HG02884 (cell line): ENCODE results near the gene INPP4B.

Source experiments
- ATAC-seq: cut with Tn5 transposase; IDR thresholded peaks from one replicate; pipeline ENCODE4 v1.9.1; 2021; ENCODE audit warnings: mild to moderate bottlenecking, moderate library complexity; ENCODE audit not compliant: unreplicated experiment

Gene INPP4B

GRCh38 chr4:142355421-142355930 lies 490.6 kb downstream of the INPP4B start:
- ATAC-seq = no peak

- no peak for ATAC-seq
Measured at GRCh38 chr4:142354794-142355420, 491.2 kb downstream of the INPP4B start.

DNA sequence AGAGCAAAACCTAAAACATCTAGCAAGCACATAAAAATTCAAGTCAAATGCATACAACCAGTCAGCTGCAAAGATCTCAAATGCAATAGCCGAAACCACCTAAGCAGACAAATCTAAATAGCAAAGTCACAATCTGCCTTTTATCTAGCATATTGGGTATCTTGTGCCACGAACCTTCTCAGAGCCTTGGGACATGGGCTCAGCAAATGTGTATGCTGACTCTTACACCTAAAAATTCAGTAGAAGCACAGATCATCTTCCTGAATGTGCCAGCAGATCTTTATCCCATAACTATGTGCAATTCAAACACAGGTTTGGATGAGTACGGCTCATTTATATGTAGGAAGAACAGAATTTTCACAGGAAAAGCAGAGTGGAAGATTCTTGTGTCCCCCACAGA lies 492.1 kb downstream of the INPP4B start:
- ATAC-seq = no peak

GRCh38 chr4:142353149-142353738 lies 492.9 kb downstream of the INPP4B start:
- ATAC-seq = no peak

- ATAC-seq = no peak
Measured at GRCh38 chr4:142352712-142353111, 493.4 kb downstream of the INPP4B start.

DNA sequence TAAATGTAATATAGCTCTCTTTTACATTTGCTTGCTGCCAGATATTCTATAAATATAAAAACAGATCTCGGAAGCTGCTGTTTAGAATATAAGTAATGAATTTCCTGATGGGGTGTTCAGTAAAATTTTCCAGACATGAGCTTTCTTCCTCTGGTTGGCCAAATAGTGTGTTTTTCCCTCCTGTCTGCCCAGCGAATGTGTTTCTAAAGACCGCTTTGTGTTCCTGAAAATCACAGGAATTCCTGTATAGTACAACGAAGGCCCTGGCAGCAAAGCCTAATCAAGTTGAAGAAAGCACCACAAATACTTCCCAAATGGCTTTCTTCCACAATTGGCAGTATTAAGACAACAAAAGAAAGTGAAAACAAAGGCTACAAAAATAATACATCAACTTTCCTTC lies 494.1 kb downstream of the INPP4B start:
- no peak for ATAC-seq

GRCh38 chr4:142350871-142351270 lies 495.2 kb downstream of the INPP4B start:
- no peak for ATAC-seq

DNA sequence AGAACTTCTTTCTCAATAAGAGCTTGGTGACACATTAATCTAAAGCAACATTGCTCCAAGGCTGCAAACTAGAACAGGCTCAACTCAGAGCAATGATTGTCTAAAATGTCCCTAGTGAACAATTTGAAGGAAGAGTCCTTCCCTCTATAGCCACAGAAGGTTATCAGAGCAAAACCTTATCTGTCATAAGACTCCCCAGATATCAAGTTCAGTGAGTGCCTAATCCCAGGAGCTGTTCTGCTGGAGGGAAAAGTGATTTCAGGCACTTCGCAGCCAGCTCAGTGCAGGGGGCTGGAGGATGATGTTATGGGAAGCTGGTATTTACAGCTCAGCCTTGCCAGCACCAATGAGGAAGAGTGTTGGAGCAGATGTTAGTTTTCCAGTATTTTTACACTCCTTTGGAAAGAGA lies 497.5 kb downstream of the INPP4B start:
- no peak for ATAC-seq

- ATAC-seq = no peak
Measured at GRCh38 chr4:142347241-142347640, 498.9 kb downstream of the INPP4B start.

GRCh38 chr4:142345924-142346323 lies 500.2 kb downstream of the INPP4B start:
- no peak for ATAC-seq

DNA sequence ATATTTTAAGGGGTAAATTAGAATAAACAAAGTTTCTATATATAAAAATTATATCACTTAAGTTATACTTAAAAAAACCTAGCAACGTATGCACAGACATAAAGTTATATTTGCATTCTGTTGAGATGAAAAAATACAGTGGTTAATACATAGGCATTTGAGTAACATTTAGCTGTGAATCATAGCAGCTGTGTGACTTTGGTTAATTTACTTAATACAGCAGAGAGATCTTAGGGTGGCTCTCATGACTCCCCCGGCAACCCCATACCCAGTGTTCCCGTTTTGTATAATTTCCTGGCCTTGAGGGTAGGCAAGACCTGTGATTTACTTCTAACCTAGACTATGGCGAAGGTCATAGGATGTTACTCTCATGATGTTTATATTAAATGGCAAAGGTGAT lies 504.8 kb downstream of the INPP4B start:
- ATAC-seq = no peak

DNA sequence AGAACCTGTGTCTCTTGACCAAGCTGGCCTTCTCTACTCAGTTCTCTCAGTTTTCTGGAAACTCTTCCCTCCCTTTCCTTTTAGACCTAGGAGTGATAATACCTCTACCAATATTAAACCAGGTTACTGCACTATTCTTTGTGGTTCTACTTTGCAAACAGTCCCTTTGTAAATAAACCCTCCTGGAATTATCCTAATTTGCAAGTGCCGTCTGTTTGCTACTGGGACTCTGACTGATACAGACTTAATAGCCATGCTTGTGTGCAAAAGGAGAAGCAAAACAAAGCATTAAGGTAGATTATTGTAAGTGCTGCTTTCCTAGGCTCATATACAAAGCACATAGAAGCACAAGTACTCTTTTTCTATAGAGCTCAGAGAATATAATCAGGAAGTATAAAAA lies 507.0 kb downstream of the INPP4B start:
- no peak for ATAC-seq

DNA sequence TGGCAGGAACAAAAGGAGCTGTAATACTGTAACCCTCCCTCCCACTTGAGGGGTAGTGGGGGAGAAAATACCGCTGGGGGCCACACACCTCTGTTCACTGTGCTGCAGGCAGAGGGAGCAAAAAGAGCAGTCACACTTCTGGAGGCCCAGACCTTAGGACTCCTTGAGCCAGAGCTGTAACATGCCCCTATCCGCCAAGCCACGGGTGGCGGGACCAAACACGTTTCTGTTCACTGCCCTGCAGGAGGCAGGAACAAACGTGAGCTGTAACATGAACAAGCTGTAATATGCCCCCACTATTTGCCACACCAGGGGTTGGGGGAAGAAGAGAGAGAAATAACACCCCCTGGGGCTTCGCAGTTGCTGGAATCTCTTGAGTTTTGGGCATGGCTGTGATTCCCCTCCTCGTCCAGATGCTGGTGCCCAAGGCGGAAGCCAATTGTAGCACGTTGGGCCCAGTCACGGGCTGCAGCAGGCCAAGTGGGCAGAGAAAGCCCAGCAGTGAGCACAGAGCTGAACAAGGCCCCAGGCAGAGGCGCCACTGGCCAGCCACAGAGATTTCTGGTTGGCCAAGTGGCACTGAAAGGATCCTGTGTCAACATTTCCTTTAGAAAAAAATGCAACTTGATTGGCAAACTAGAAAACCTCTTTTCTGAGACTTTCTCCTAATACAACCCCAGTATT lies 509.7 kb downstream of the INPP4B start:
- no peak for ATAC-seq

DNA sequence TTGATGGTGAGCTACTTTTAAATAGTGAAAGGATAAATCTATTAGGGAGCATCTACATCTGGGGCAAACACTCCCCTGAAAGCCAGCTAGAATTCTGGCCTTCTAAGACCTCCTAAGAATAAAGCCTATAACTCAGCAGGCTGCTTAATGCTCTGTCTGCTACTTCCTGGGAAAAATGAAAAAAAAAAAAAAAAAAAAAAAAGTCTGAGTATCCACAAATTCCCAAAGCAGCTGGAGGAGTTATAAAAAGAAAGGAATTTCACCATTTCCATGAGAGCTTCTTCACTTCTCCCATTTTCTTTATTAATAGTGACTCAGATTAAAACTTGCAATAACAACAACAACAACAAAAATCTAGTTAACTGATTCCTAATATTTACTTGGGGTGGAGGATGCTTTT lies 511.2 kb downstream of the INPP4B start:
- ATAC-seq = no peak

- ATAC-seq = no peak
Measured at GRCh38 chr4:142331646-142332045, 514.5 kb downstream of the INPP4B start.

GRCh38 chr4:142331132-142331531 lies 515.0 kb downstream of the INPP4B start:
- ATAC-seq = no peak

DNA sequence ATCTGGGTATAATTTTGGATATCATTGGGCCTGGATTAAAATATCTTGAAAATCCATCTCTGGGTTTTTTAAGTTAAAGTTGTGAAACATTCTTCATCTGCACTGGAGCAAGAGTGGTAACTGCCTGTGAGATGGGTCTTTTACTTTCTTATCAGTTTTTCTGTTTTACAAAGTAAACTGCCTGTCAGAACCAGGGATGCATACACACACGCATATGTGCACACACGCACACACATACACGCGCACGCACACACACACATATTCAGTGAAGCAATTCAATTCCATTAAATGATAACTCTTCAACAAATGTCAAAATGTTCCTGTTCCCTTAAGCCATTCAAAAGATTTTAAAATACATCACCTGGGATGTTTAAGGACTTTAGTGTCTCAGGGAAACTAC lies 515.8 kb downstream of the INPP4B start:
- no peak for ATAC-seq

DNA sequence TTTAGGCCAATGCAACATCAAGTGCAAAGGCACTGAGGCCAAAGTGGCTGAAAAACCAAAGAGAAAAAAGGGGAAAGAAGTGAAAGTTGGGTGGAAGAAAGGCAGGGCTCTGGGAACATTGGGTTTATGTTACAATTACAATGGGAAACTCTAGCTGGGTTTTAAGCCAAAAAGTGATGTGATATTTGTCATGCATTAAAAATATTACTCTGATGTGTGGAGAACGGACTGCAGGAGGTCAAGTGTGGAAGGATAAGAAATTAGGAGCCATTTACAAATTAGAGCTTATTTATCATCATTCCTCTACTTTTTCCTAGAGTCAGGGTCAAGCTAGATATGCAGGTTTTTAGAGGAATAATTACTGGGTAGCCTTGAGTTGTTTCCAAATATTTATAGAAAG lies 516.8 kb downstream of the INPP4B start:
- no peak for ATAC-seq

GRCh38 chr4:142326181-142326580 lies 519.9 kb downstream of the INPP4B start:
- no peak for ATAC-seq

- ATAC-seq = no peak
Measured at GRCh38 chr4:142324572-142324971, 521.5 kb downstream of the INPP4B start.

DNA sequence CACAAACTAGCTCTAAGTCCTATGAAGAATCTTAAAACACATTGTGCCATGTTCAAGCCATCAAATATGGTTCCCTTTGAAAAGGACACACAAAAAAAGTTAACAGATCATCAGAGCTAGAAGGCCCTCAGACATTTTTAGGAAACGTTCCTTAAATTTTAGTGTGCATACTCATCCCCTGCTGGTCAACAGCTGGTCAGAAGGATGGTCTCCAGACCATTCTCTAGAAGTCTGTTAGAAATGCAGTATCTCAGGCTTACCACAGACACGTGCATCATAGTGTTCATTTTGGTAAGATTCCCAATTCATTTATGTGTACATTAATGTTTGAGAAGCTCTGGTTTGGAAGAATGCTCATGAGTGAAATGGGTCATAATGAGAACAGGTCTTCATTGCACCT lies 523.1 kb downstream of the INPP4B start:
- no peak for ATAC-seq

DNA sequence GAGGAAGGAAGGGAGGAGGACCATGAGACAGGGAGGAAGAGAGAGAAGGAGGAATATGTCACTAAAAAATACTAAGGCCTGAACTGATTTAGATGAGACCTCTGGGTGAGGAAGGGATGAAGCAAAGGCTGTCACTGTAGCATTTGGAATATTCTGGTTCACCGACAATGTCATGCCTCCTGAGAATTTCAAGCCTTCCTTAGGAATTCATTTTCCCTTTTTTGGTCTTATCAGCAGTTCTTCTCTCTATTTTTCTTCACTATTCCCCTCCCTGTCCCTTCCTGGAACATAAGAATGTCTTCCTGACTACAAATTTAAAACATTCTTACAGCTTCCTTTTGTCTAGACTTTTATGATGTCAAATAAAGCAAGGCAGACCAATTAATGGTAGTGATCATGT lies 527.8 kb downstream of the INPP4B start:
- ATAC-seq = no peak
